Left ventricle myocardium inferior (tissue), 1 donor: ENCODE data around the gene TREML4. TPM values are rescaled to one million over a fixed set of nuclear protein-coding genes. Genes with fewer than 3 reads are reported as not detected.

ENCODE experiments used
- DNase-seq: peaks from one replicate; pipeline ENCODE4 v3.0.0-alpha.2; 2020
- H3K27ac ChIP-seq: fragments of 200-600 bp; replicated peaks from 2 replicates; pipeline ENCODE4 v1.8.0; 2021
- H3K27me3 ChIP-seq: fragments of 200-600 bp; 2 replicates; pipeline ENCODE4 v1.8.0; 2021; ENCODE audit warnings: low read depth
- H3K36me3 ChIP-seq: fragments of 200-600 bp; 2 replicates; pipeline ENCODE4 v1.8.0; 2021
- H3K4me1 ChIP-seq: fragments of 200-600 bp; 2 replicates; pipeline ENCODE4 v1.8.0; 2021
- H3K4me3 ChIP-seq: fragments of 200-600 bp; 2 replicates; pipeline ENCODE4 v1.8.0; 2021; ENCODE audit warnings: mild to moderate bottlenecking, moderate library complexity
- H3K9me3 ChIP-seq: fragments of 200-600 bp; replicated peaks from 2 replicates; pipeline ENCODE4 v1.8.0; 2021
- intact Hi-C: fragments of 100-400 bp; cut with micrococcal nuclease; formaldehyde crosslinking; loops from one replicate; pipeline ENCODE4 v1.11.0; 2022
- total RNA-seq: library from RNA; stranded (reverse); fragmentation: NEBNext Ultra II Directional; extraction: Animal tissue kit (Norgen Biotek cat#: 25700); gene quantifications from one replicate; pipeline ENCODE4 v1.2.1, GENCODE V29; 2021
- TF ChIP-seq, protein P1 (sequence below): fragments of 200-600 bp; IDR thresholded peaks from 2 replicates; pipeline ENCODE4 v1.8.0; 2021; ENCODE audit warnings: antibody characterized with exemption, mild to moderate bottlenecking, borderline replicate concordance
- donor health status: DM: no; HTN: yes; CAD: no; lungs with severe emphysema.

Gene TREML4
- total RNA-seq, 1 donor from 2014 or later: not detected

GRCh38 chr6:41209547-41210320 is 18.4 kb upstream of the TREML4 start:
- no peak overlapping the region for H3K4me3 ChIP-seq
- no peak overlapping the region for H3K27ac ChIP-seq
- no peaks in the 10 kb centered on the region for H3K36me3 ChIP-seq
- intact Hi-C loops: no loop called here
- TF ChIP-seq, protein P1, sequence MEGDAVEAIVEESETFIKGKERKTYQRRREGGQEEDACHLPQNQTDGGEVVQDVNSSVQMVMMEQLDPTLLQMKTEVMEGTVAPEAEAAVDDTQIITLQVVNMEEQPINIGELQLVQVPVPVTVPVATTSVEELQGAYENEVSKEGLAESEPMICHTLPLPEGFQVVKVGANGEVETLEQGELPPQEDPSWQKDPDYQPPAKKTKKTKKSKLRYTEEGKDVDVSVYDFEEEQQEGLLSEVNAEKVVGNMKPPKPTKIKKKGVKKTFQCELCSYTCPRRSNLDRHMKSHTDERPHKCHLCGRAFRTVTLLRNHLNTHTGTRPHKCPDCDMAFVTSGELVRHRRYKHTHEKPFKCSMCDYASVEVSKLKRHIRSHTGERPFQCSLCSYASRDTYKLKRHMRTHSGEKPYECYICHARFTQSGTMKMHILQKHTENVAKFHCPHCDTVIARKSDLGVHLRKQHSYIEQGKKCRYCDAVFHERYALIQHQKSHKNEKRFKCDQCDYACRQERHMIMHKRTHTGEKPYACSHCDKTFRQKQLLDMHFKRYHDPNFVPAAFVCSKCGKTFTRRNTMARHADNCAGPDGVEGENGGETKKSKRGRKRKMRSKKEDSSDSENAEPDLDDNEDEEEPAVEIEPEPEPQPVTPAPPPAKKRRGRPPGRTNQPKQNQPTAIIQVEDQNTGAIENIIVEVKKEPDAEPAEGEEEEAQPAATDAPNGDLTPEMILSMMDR: no peak
- peaks cover 5% of the 10 kb centered on the region for H3K9me3 ChIP-seq
- peaks cover 39% of the 10 kb centered on the region for H3K27me3 ChIP-seq
- H3K4me1 ChIP-seq: no peaks in the 10 kb centered on the region
- no peak for DNase-seq

DNA sequence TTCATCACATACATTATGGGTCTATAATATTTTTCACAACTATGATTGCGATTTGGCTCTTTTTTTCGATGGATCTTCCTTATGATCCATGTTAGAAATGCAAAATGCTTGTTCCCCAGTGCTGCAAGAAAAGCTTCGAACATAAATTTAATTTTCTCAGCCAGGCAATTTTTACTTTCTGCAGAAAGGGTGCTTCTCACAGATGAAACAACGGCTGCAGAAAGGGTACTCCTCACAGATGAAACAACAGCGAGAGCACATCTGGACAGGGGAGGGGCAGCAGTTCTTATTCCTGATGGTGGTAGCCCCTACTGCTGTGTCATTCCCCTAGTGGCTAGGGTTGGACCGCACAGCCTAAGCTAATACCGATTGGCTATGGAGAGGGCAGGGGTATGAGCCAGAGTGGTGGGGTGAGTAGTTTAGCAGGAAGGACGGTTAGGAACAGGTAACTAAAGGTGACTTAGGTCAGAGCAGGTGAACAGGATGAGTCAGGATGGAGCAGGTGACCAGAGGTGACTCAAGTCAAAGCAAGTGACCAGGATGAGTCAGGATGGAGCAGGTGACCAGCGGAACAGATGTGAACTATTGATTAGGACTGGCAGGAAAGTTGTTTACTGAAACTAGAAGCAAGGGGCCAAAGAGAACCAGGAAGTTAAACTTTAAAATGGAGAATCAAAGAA is 13.4 kb upstream of the TREML4 start:
- Histone ChIP-seq H3K4me1 (no peaks in the 10 kb centered on the region), H3K9me3 (peaks cover 17% of the 10 kb centered on the region), H3K27ac (no peak overlapping the region), H3K27me3 (peaks cover 45% of the 10 kb centered on the region), H3K36me3 (no peaks in the 10 kb centered on the region), H3K4me3 (no peak overlapping the region)
- TF ChIP-seq, protein P1: no peak
- intact Hi-C loops: no loop called here
- DNase-seq: no peak

DNA sequence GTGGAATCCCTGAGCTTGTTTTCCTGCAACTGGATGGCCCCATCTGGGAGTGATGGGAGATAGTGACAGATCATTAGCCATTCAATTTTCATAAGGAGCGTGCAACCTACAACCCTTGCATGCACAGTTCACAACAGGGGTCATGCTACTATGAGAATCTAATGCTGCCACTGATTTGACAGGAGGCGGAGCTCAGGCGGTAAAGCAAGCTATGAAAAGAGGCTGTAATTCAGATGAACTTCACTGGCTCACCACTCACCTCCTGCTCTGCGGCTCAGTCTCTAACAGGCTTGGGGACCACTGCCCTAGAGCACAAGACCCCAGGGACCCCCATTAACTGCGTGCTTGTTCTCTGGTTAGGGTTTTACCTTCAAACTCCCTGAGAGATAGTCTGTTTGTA is 12.4 kb upstream of the TREML4 start:
- Histone ChIP-seq H3K4me3 (no peak overlapping the region), H3K27ac (no peak overlapping the region), H3K4me1 (no peaks in the 10 kb centered on the region), H3K9me3 (peaks cover 27% of the 10 kb centered on the region), H3K36me3 (no peaks in the 10 kb centered on the region), H3K27me3 (peaks cover 40% of the 10 kb centered on the region)
- intact Hi-C loops: no loop called here
- TF ChIP-seq, protein P1: no peak
- DNase-seq: no peak

- Histone ChIP-seq H3K27ac (no peak overlapping the region), H3K27me3 (peaks cover 40% of the 10 kb centered on the region), H3K4me3 (no peak overlapping the region), H3K4me1 (no peaks in the 10 kb centered on the region), H3K36me3 (no peaks in the 10 kb centered on the region), H3K9me3 (peaks cover 32% of the 10 kb centered on the region)
- TF ChIP-seq, protein P1: no peak
- no peak for DNase-seq
- intact Hi-C loops: no loop called here
These were observed 11.5 kb upstream of the TREML4 start for GRCh38 chr6:41216616-41217015.

GRCh38 chr6:41222045-41222444 is 6.1 kb upstream of the TREML4 start:
- H3K36me3 ChIP-seq: no peaks in the 10 kb centered on the region
- no peak overlapping the region for H3K27ac ChIP-seq
- no peak for DNase-seq
- no peak overlapping the region for H3K4me3 ChIP-seq
- TF ChIP-seq, protein P1: no peak
- peaks cover 42% of the 10 kb centered on the region for H3K27me3 ChIP-seq
- peaks cover 21% of the 10 kb centered on the region for H3K9me3 ChIP-seq
- intact Hi-C loops: no loop called here
- H3K4me1 ChIP-seq: no peaks in the 10 kb centered on the region
